Right renal cortex interstitium (tissue), 3 donors: Measurements from ENCODE around the gene PRKCI. TPM values are rescaled to one million over a fixed set of nuclear protein-coding genes. Genes with fewer than 3 reads are reported as not detected.
"Not testable (repeated sequence)": the region's sequence is repeated elsewhere in the genome, so short reads cannot be mapped to it uniquely, and the experiment has no call there.

Source experiments
- DNase-seq, 3 donors: peaks; one replicate each; pipeline ENCODE4 v3.0.0-alpha.2; 2013; ENCODE audit warnings: low read depth in 3 of 3, low spot score in 2 of 3
- polyA plus RNA-seq, 3 donors: library from polyadenylated mRNA; unstranded; fragments of 120-200 nt; gene quantifications; one replicate each; pipeline ENCODE4 v1.2.1, GENCODE V29; 2013; ENCODE audit not compliant: insufficient read length in 3 of 3

The PRKCI gene
- polyA plus RNA-seq, 3 donors = 69.9 to 80.2 (median 70.2) TPM

DNA sequence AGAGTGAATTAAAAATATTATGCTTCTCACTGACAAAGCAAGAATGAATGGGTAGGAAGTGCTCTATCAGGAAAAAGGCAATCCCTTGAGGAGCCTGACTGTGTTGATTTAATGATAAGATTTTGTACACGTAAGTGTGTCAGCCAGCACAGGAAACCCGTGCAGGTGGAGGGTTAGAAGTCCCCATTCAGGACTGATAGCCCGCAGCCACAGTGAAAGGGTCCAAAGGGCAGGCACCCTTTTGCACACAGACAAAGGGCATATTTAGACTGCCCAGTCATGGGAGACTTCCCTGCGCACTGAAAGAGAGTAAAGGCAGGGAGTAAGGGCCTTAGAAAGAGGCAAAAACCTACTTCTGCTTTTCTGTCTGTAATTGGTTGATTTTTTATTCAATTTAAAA is 108.9 kb downstream of the PRKCI start:
- no peak for DNase-seq

DNA sequence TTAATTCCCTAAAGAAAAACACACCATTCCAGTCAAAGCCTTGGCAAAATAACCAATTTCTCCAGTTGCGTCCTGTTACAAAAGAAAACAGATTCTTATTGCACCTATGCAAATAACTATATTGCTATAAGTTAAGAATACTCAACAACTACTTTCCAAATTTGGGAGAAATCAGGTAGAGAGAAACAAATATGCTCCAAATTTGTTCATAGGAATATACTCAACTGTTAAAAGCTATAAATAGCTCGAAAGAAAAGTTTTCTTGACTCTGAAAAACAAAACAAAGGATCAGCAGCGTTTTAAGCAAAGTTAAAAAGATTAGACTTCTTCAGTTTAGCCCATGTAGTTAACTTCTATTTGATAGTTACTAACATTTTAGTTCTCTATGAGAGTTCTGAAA is 115.2 kb downstream of the PRKCI start:
- DNase-seq = no peak

DNA sequence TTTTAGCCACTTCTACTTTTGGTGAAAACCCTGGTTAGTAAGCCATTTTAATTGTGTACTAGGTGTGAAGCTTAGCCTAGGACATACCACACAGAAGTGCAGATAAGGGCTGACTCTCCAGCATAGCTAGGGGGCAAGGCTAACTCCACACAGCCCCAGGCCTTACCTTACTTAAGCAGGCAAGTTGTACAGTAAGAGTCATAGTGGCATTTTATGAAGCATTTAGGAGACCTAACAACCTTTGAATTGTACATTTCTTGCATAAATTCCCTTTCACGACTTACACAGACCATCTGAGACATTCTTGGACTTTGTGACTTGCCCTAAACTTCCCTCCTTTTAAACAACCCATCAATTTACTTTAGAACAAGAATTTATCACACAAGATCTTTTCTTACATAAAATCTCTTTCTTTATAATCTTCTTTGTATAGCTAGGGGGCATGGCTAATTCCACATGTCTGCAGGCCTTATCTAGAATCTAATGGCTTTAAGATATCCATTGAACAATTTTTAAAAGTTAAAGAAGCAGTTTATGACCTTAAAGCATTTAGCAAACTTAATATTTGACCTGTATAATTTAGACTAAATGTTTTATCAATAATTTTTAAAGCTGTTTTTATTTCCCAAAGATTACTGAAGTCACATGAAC is 116.6 kb downstream of the PRKCI start:
- DNase-seq = no peak

GRCh38 chr3:170342273-170342672 is 120.0 kb downstream of the PRKCI start:
- not testable (repeated sequence) for DNase-seq

GRCh38 chr3:170343859-170344258 is 121.6 kb downstream of the PRKCI start:
- not testable (repeated sequence) for DNase-seq

GRCh38 chr3:170344971-170345370 is 122.7 kb downstream of the PRKCI start:
- DNase-seq = no peak

- DNase-seq = no peak
Observed at GRCh38 chr3:170346481-170347392, 124.5 kb downstream of the PRKCI start.

DNA sequence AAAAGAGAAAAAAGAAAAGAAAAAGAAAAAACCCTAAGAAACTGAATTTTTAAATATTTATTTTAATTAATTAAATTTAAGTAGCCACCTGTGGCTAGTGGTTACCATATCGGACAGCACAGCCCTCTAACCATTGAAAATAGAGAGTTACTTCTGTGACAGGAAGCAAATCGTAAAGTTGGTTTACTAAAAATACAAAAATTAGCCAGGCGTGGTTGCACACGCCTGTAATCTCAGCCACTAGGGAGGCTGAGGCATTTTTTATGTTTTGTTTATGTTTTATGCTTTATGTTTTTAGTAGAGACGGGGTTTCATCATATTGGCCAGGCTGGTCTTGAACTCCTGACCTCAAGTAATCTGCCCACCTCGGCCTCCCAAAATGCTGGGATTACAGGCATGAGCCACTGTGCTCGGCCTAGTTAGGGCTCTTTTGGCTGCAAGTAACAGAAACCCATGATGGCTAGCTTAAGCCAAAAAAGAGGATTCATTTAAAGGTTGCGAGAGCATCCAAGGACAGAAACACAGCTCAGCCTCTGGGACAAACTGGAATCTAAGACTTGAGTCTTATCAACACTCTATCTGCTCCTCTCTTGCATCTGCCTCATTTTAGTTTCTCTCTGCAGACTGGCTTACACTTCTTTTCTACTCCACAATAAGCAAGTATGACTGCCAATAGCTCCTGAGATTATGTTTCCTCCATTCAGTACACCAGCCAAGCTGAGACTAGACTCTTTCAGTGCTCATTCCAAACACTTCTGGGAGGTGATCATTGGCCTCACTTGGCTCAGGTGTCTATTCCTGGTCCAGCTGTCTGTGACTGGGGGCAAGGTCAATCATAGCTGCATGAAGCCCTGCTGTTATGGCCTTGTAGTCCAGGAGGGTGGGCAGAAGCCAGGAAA is 128.5 kb downstream of the PRKCI start:
- no peak for DNase-seq

DNA sequence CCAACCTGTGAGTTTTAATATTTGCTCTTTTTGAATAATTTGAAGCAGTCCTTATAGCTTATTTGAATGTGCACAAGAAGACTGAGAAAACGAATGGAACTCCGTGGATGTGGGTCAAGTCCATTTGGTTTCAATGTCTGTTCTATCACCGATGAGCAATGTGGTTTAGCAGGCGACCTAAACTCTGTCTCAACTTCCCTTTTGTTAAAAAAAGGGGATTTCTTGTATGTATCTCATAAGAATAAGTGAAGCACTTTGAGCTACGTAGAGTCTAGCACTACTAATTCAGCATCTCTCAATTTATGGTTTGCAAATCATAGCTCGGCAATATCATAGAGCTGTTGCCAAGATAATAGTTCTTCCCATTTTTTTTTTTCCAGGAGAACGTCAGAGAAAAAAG is 130.7 kb downstream of the PRKCI start:
- no peak for DNase-seq

DNA sequence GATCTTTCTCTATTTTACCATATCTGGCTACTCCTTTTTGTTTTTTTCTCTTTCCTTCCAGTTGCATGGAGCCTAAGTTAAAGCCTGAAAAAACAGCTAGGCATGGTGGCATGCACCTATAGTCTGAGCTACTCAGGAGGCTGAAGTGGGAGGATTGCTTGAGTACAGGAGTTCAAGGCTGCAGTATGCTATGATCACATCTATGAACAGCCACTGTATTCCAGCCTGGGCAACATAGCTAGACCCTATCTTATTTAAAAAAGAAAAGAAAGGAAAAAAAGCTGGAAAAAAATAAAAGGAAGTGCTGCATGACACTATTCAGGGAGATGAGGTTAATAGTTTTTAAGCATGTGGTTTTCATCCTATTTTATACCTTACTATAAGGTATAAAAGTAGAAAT is 131.3 kb downstream of the PRKCI start:
- DNase-seq = no peak

- no peak for DNase-seq
Observed at GRCh38 chr3:170354760-170355159, 132.5 kb downstream of the PRKCI start.

Other genes starting within 250 kb of the PRKCI start
- gene GPR160, start 184.4 kb upstream of the PRKCI start, polyA plus RNA-seq = 10 to 100 TPM; 29.9 to 36.3 (median 30.7) TPM
- gene PHC3, start 40.7 kb upstream of the PRKCI start, polyA plus RNA-seq = 10 to 100 TPM; 24.9 to 27.2 (median 26.6) TPM
- gene SKIL, start 135.3 kb downstream of the PRKCI start, polyA plus RNA-seq = 10 to 100 TPM; 37.6 to 48.4 (median 45.8) TPM
- 100 to 1,000 TPM; 154 to 224 (median 179) TPM for gene CLDN11, start 196.4 kb downstream of the PRKCI start, polyA plus RNA-seq